ENCODE data around the gene FKBP4. TPM values are rescaled to one million over a fixed set of nuclear protein-coding genes. Genes with fewer than 3 reads are reported as not detected.

FKBP4 gene
- total and polyA plus RNA-seq, 9 of the 15 experiments (the other 6 are each of a cell fraction or from before 2014, with no cell fraction given), result 16.3 to 154 (median 90.1) TPM

GRCh38 chr12:2833327-2833726 is 38.6 kb downstream of the FKBP4 start:
- Histone ChIP-seq H3K9me3 (replicated peaks; ENCODE audit: control insufficient read depth, insufficient read depth, low read depth, low read length) (no peaks in the 10 kb centered on the region), H3K27me3 (ENCODE audit: control insufficient read depth in 2 of 2, insufficient read depth in 2 of 2, low read length in 2 of 2) (no peaks in the 10 kb centered on the region), H3K9ac (ENCODE audit: insufficient read depth in 1 of 2, low read depth in 2 of 2, low read length in 2 of 2) (no peak overlapping the region), H2AFZ (ENCODE audit: low read depth, low read length) (no peak overlapping the region), H3K4me1 (replicated peaks in 1 of 2; ENCODE audit: control insufficient read depth in 2 of 2, insufficient read depth in 2 of 2, low read length in 2 of 2) (peaks cover 0 to 8% of the 10 kb centered on the region in 2 experiments; a peak in 3 of 5 replicates), H3K4me3 (no peak overlapping the region), H3K79me2 (ENCODE audit: control insufficient read depth, insufficient read depth, low read length) (no peaks in the 10 kb centered on the region), H3K4me2 (ENCODE audit: insufficient read depth, low read length) (no peak overlapping the region), H3K27ac (ENCODE audit: extremely low read depth, low read depth, low read length) (no peak overlapping the region), H4K20me1 (replicated peaks; ENCODE audit: control insufficient read depth, insufficient read depth, low read length) (no peaks in the 10 kb centered on the region), H3K9me1 (ENCODE audit: control insufficient read depth, insufficient read depth, low read length) (no peaks in the 10 kb centered on the region), H3K36me3 (ENCODE audit: control insufficient read depth, insufficient read depth, low read length) (no peaks in the 10 kb centered on the region)
- FAIRE-seq, result no peak
- ChIA-PET POLR2A (interaction anchor here (0.6 kb wide), 2 partner anchors 38 to 106 kb away, joined by 3 to 4 read pairs; no protein-coding TSS in a partner anchor), CTCF (ENCODE audit: low intra/inter-chr PET ratio) (no interaction called here)
- WGBS (ENCODE audit: insufficient coverage, low coverage, missing lambda C conversion rate), result 37% methylated on average over 4 of the region's 5 CpGs
- no TSS peak for BruUV-seq (replicated peaks)
- DNase-seq (ENCODE audit: extremely low read depth in 1 of 4, low spot score in 3 of 4), result no peak
- in situ Hi-C loops (cut with MboI) (no loop called here), intact Hi-C loops (cut with micrococcal nuclease) (no loop called here)
- TF ChIP-seq UBTF (IDR thresholded peaks at IDR 0.05; ENCODE audit: borderline replicate concordance in 1 of 2, low read depth in 2 of 2, low read length in 2 of 2), result no peak
- TF ChIP-seq CUX1 (CRISPR knock-in tag; IDR thresholded peaks at IDR 0.05), result no peak
- no peak for TF ChIP-seq KLF16 (IDR thresholded peaks at IDR 0.05)
- TF ChIP-seq CBX1 (IDR thresholded peaks at IDR 0.05; ENCODE audit: low read depth), result no peak
- no peak for ATAC-seq
